GM18867 (cell line): ENCODE data around the gene ZNF346.
"Not testable (repeated sequence)": the region's sequence is repeated elsewhere in the genome, so short reads cannot be mapped to it uniquely, and the experiment has no call there.

ENCODE experiments used
- ATAC-seq: cut with Tn5 transposase; IDR thresholded peaks from one replicate; pipeline ENCODE4 v1.9.1; 2021; ENCODE audit warnings: mild to moderate bottlenecking, moderate library complexity; ENCODE audit not compliant: unreplicated experiment

The ZNF346 gene

DNA sequence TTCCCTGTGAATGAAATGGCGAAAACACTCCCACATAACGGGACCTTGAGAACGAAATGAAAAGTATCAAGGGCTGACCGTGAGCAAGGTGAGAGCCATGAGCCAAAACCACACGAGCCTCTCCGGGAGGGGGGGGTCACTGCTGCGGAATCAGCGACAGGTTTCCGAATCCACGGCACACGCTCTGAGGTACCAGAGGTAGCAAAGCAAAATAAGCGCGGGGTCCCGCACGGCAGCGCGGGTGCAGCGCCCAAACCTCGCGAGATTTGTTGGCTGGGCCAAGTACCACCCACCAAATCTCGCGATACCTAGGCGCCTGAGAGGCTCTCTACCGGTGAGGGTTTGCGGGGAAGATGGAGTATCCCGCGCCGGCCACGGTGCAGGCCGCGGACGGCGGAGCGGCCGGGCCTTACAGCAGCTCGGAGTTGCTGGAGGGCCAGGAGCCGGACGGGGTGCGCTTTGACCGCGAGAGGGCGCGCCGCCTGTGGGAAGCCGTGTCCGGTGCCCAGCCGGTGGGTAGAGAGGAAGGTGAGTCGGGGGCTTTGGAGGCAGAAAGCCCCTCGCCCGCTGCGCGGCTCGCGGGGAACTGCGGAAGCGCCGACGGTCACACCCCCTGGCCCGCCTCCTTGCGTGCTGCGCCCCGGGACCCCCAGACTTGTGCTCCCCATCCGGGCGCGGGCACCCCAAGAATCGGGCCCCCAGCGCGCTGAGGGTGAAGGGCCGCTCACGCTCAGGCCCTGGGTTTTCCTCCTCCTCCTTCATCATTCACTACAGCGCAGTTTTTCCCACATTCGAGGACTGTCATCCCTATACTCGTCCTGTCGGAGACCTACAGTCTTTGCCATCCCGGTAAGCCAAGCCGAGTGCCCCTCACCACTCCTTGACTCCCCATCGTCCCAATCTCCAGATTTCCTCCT lies at the start of gene ZNF346:
ZNF346 (plus strand) TSS at position 311 of the 917 bp plus-strand sequence; CDS start at position 354, 43 bp downstream.
- ATAC-seq = peak; percentile 87

- no peak for ATAC-seq
Measured at GRCh38 chr5:176979669-176980068, 42.8 kb upstream of the ZNF346 start.

DNA sequence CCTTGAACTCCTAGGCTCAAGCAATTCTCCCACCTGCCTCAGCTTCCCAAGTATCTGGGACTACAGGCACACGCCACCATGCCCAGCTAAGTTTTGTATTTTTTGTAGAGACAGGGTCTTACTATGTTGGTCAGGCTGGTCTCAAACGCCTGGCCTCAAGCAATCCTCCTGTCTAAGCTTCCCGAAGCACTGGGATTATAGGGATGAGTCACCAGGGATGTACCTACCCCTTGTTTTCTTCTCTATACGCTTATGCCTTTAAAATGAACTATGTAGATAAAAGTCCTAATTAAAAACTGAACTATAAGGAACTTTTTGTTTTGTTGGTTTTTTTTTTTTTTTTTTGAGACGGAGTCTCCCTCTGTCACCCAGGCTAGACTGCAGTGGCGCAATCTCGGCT lies 41.7 kb upstream of the ZNF346 start:
- ATAC-seq = no peak

DNA sequence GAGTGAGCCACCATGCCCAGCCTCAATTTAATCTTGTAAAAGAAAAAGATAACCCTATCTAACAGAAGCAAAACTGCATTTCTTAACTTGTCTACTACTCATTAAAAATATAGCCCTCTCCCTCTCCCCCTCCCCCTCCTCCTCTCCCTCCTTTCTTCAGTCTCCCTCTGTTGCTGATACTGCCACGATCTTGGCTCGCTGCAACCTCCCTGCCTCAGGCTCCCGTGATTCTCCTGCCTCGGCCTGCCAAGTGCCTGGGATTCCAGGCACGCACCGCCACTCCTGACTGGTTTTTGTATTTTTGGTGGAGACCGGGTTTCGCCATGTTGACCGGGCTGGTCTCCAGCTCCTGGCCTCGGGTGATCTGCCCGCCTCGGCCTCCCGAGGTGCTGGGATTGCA lies 39.4 kb upstream of the ZNF346 start:
- ATAC-seq = not testable (repeated sequence)

DNA sequence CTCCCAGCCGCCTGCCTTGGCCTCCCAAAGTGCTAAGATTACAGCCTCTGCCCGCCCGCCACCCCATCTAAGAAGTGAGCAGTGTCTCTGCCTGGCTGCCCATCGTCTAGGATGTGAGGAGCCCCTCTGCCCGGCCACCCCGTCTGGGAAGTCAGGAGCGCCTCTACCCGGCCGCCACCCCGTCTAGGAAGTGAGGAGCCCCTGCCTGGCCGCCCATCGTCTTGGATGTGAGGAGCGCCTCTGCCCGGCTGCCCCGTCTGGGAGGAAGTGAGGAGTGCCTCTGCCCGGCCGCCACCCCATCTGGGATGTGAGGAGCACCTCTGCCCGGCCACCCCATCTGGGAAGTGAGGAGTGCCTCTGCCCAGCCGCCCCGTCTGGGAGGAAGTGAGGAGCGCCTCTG lies 38.9 kb upstream of the ZNF346 start:
- not testable (repeated sequence) for ATAC-seq

DNA sequence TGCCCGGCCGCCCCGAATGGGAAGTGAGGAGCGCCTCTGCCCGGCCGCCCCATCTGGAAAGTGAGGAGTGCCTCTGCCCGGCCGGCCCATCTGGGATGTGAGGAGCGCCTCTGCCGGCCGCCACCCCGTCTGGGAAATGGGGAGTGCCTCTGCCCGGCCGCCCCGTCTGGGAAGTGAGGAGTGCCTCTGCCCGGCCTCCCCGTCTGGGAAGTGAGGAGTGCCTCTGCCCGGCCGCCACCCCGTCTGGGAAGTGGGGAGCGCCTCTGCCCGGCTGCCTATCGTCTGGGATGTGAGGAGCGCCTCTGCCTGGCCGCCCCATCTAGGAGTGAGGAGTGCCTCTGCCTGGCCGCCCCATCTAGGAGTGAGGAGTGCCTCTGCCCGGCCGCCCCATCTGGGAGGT lies 38.3 kb upstream of the ZNF346 start:
- ATAC-seq = not testable (repeated sequence)

DNA sequence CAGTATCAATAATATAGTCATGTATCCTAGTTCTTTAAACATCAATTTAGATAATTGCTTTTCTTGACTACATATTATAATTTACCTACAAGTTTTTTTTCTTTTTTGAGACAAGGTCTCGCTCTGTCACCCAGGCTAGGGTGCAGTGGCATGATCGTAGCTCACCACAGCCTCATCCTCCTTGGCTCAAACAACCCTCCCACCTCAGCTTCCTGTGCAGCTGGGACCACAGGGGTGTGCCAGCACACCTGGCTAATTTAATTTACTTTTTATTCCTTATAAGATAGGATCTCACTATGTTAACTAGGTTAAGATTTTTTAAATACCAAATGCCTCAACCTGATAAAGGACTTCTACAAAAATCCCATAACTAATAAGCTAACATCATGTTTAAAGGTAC lies 37.0 kb upstream of the ZNF346 start:
- no peak for ATAC-seq

- ATAC-seq = no peak
Measured at GRCh38 chr5:176986280-176986679, 36.2 kb upstream of the ZNF346 start.

GRCh38 chr5:176987583-176987982 lies 34.9 kb upstream of the ZNF346 start:
- no peak for ATAC-seq

DNA sequence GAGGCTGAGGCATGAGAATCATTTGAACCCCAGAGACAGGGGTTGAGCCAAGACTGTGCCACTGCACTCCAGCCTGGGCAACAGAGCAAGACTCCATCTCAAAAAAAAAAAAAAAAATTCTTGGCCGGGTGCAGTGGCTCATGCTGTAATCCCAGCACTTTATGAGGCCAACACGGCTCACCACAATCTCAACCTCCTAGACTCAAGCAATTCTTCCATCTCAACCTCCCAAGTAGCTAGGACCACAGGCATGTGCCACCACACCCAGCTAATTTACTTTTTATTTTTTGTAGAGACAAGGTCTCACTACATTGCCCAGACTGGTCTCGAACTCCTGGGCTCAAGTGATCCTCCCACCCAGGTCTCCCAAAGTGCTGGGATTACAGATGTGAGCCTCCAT lies 29.4 kb upstream of the ZNF346 start:
- ATAC-seq = not testable (repeated sequence)

DNA sequence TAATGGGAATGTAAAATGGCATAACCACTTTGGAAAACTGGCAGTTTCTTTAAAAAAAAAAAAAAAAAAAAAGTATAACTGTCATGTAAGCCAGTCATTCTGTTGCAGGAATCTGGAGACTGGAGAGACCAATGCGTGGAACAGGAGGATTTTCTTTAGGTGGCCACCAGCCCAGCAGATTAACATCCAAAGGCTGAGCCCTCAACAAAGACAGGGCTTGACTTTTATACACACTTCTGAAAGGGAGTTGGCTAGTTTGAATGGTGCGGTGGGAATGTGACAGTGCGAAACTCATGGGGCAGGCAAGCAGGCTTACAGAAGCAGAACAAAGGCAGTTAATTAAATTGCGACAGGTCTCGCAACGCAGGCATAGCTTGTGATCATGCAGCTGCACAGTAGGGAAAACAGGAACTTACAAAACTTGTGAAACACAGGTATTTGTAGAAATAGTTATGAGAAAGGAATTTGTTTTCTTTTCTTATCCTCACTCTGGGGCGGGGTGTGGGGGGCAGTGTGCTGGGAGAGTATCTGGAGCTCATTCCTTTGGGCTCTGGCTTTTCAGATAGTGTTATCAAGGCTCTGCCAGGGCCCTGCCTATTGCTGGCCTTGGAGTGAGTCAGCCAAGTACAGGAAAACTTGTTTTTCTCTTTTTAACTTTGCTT lies 27.9 kb upstream of the ZNF346 start:
- no peak for ATAC-seq

- ATAC-seq = no peak
Measured at GRCh38 chr5:176995122-176995490, 27.4 kb upstream of the ZNF346 start.

DNA sequence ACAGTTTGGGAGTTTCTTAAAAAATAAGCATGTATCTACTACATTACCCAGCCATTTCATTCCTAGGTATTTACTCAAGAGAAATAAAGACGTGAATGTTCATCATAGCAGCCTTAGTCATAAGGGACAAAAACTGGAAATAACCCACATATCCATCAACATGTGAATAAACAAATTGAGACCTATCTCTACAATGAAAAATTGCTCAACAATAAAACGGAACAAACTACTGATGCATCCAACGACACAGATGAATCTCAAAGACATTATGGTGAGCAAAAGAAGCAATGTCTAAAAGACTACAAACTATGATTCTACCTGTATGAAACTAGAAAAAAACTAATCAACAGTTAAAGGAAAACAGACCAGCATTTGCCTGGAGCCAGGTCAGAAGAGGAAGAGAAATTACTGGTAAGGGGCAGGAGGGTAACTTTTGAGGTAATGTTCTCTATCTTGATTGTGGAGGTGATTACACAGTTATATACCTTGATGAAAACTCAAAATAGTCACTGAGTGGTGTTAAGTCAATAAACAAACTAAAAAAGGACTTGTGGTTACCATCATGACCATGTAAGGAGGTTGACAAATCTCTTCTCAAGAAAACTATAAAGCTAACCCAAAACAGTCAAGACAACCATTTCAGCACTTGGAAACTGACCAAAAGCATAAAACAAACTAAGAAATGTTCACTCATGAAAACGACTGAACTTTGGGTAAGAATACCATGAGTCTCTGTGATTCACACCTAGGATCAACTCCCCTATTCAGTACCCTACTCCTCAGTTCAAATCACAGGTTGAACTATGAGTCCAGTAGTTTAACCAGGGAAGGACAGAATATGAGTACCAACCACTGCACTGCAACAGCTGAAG lies 26.4 kb upstream of the ZNF346 start:
- peak; percentile 60 for ATAC-seq

DNA sequence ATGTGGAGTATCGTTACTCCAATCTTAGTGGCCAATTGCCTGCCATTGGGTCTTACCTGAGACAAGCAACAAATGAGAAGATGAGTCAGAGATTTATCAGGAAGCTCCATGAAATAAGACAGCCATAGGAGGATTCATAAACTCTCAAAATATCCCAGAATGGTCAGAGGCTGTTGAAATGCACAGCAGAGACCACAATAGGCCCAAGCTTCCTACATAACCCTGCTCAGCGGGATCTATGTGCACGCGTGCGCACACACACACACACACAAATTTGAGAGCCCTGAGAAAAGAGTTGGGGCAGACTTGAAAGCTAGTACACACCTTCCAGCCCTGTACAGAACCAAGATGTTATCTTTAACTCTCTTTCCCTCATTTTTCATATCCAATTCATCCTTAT lies 25.7 kb upstream of the ZNF346 start:
- no peak for ATAC-seq

DNA sequence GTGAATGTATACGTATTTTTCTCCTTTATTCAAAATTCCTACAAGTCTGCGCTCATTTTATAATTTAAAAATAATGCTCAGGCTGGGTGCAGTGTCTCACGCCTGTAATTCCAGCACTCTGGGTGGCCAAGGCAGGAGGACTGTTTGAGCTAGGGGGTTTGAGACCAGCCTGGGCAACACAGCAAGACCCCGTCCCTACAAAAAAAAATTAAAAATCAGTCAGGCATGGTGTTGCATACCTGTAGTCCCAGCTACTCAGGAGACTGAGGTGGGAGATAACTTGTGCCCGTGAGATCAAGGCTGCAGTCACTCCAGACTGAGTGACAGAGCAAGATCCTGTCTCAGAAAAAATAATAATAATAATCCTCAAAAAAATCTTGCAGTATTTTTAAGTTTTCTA lies 23.7 kb upstream of the ZNF346 start:
- ATAC-seq = no peak

GRCh38 chr5:176999526-176999925 lies 23.0 kb upstream of the ZNF346 start:
- ATAC-seq = not testable (repeated sequence)

- no peak for ATAC-seq
Measured at GRCh38 chr5:177003649-177004048, 18.8 kb upstream of the ZNF346 start.

- no peak for ATAC-seq
Measured at GRCh38 chr5:177004961-177005360, 17.5 kb upstream of the ZNF346 start.

DNA sequence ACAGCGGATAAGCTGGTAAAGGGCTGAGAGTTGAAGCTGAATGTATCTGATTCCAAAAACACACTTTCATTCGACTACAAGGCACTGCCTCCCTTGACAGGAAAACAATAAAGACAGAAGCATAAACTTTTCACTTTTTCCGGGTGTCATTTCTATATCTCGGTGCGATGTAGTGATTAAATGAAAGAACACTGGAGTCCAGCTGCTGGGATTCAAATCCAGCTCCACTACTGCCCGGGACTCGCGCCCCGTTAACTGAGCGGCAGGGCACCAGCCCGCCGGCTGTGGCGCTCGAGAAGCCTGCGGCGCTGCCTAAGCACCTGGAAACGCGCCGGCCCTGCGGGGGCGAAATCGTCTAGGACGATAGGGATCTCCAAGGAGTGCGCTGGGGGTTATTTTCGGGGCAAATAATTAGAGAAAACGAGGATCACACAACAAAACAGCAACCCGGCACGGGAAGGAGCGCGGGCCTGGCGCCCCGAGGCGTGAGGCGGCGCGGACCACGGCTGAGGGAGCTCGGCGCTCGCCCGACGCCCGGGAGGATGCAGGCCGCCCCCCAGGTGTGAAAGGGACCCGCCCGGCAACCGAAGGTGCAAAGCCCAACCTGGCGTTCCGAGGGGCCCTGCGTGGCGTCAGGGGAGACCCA lies 16.8 kb upstream of the ZNF346 start:
- ATAC-seq = peak; percentile 53

- peak; percentile 76 for ATAC-seq
Measured at GRCh38 chr5:177006265-177006972, 16.1 kb upstream of the ZNF346 start, which contains the start of gene UIMC1. UIMC1 (minus strand) TSS chr5:177006779; CDS start chr5:176982615, 24,164 bp downstream.
